Erythroblast (primary cell): ENCODE data around the gene MED22.
"Not testable (repeated sequence)": the region's sequence is repeated elsewhere in the genome, so short reads cannot be mapped to it uniquely, and the experiment has no call there.

Experiments used
- DNase-seq, 2 experiments: peaks; one replicate each; lab custom pipeline; 2025; lab: John Stamatoyannopoulos, UW
- GATA1 ChIP-seq: IDR thresholded peaks from 2 replicates; pipeline ENCODE4 v1.6.1; 2011; ENCODE audit warnings: low read depth, mild to moderate bottlenecking, control low read depth, low read length, moderate library complexity
- POLR2A ChIP-seq: IDR thresholded peaks from 2 replicates; pipeline ENCODE4 v1.6.1; 2011; ENCODE audit warnings: mild to moderate bottlenecking, low read length

The MED22 gene

GRCh38 chr9:133342570-133342969 lies 5.4 kb downstream of the MED22 start:
- TF ChIP-seq GATA1 = no peak
- no peak for TF ChIP-seq POLR2A

GRCh38 chr9:133342069-133342406 lies 5.9 kb downstream of the MED22 start:
- TF ChIP-seq POLR2A (no peak), GATA1 (no peak)
- DNase-seq = no peak

More at GRCh38 chr9:133342570-133342969, 5.4 kb downstream of the MED22 start:
- peak in 1 of 2 experiments; percentile 20 for DNase-seq

- no peak for DNase-seq
- TF ChIP-seq GATA1 = no peak
- TF ChIP-seq POLR2A = no peak
Measured at GRCh38 chr9:133341369-133342068, 6.4 kb downstream of the MED22 start.

- TF ChIP-seq POLR2A = no peak
- no peak for TF ChIP-seq GATA1
- no peak for DNase-seq
Measured at GRCh38 chr9:133340916-133341315, 7.0 kb downstream of the MED22 start.

GRCh38 chr9:133340256-133340655 lies 7.7 kb downstream of the MED22 start:
- TF ChIP-seq POLR2A = no peak
- DNase-seq = no peak

GRCh38 chr9:133339641-133340040 lies 8.3 kb downstream of the MED22 start:
- no peak for DNase-seq
- TF ChIP-seq GATA1 (no peak), POLR2A (no peak)

GRCh38 chr9:133335924-133336811 lies 11.8 kb downstream of the MED22 start, which contains the start of gene SURF6:
TSS of gene SURF6 (minus strand) at chr9:133336188. CDS start at chr9:133336132, 56 bp downstream.
- TF ChIP-seq POLR2A = peak; percentile 72
- TF ChIP-seq GATA1 = no peak
- DNase-seq = peak; percentile 95 to 96

- not testable (repeated sequence) for DNase-seq
Measured at GRCh38 chr9:133334888-133335287, 13.0 kb downstream of the MED22 start.

- DNase-seq = no peak
- no peak for TF ChIP-seq GATA1
- no peak for TF ChIP-seq POLR2A
Measured at GRCh38 chr9:133334161-133334560, 13.8 kb downstream of the MED22 start.

- no peak for DNase-seq
- TF ChIP-seq POLR2A = no peak
- no peak for TF ChIP-seq GATA1
Measured at GRCh38 chr9:133333566-133333965, 14.4 kb downstream of the MED22 start.

- no peak for DNase-seq
- TF ChIP-seq POLR2A (no peak), GATA1 (no peak)
Measured at GRCh38 chr9:133333011-133333410, 14.9 kb downstream of the MED22 start.

GRCh38 chr9:133332381-133332730 lies 15.6 kb downstream of the MED22 start:
- TF ChIP-seq GATA1 (no peak), POLR2A (no peak)
- no peak for DNase-seq

GRCh38 chr9:133331641-133332380 lies 16.1 kb downstream of the MED22 start:
- no peak for DNase-seq

GRCh38 chr9:133331221-133331620 lies 16.7 kb downstream of the MED22 start:
- TF ChIP-seq GATA1 = no peak
- TF ChIP-seq POLR2A = no peak

More at GRCh38 chr9:133331641-133332380, 16.1 kb downstream of the MED22 start:
- no peak for TF ChIP-seq GATA1
- TF ChIP-seq POLR2A = no peak

GRCh38 chr9:133329306-133330156 lies 18.4 kb downstream of the MED22 start:
- DNase-seq = peak in 1 of 2 experiments; percentile 38

More at GRCh38 chr9:133331221-133331620, 16.7 kb downstream of the MED22 start:
- no peak for DNase-seq
